ENCODE data around the gene PRIMPOL.

The PRIMPOL gene

GRCh38 chr4:184668096-184668495, 18.6 kb downstream of the PRIMPOL start:
- DNase-seq (ENCODE audit: low read depth), result no peak

DNA sequence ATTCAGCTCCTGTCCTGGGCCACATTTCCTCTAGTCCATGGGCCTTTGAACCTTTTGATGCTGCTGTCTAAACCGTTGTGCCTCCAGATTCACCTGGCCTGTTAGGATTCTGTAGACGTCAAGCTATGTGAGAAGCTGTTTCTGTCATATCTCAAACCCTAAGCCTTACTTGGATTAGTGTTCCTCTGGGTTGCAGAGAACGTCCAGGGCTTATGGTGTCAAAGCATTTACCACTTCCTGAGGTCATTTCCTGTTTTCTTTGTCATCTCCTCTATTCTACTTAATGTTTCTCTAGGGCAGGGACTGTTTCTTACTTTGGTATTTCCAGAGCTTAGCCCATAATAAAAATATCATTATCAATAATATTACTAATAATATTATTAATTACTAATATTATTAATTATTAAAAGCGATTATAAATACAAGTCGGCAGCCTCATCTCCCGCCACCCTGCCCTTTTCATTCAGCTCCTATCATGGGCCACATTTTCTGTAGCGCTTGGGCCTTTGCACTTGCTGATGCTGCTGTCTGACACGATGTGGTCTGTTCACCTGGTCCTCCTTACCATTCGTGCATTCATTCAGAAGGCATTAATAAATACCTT, 19.1 kb downstream of the PRIMPOL start:
- DNase-seq (ENCODE audit: low read depth), result peak; percentile 48

- no peak for DNase-seq (ENCODE audit: low read depth)
These were observed 19.7 kb downstream of the PRIMPOL start for GRCh38 chr4:184669251-184669650.

DNA sequence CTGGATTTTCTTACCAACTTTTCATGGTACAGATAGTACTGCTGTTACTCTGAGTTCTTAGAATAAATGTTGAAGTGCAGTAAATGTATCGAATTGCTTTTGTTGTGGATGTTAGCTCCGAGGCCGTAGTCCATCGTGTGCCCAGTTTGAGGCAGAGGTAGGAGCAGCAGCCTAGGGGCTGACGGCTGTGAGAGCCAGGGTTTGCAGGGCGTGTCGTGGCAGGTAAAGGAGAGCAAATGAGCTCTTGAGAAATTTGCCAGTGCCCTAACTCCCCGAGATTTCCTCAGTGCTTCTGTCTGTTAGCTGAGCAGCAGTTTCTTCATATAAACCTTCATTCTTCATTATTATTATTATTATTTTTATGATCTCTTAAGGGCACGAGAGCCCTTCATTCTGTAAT, 21.6 kb downstream of the PRIMPOL start:
- DNase-seq (ENCODE audit: low read depth), result no peak

DNA sequence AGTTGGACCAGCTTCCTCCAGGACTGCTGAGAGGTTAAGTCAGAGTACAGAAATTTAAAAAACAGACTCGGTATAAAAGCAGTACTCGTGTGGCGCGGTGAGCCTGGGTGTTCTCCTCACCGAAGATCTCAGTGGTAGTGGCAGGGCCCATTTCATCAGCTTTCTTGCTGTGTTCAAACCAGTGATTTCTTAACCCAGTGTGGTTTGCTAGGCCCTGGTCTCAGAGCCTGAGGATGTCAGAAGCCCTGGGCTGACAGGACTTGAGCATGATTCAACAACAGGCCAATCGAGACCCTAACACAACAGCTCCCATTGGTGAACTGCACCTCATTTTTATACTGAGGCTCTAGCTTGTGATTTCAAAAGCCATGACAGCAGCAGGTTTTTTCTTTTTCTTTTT, 23.2 kb downstream of the PRIMPOL start:
- no peak for DNase-seq (ENCODE audit: low read depth)

DNA sequence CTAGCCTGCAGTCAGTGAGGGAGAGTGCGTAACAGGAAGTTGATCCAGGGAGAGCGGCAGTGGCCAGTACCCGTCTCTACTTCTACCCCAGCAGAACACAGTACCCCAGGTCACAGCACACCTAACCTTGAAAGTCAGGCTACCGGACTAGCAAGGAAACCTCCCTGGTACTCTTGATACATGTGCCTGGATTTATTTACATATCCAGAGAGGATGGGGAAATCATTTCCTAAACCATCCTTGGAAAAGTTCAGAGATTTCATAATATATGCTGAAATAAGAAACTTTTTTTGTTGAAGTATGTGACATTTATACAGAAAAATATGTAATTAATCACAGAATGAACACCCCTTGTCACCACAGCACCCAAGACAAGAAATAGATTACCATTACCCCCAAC, 24.5 kb downstream of the PRIMPOL start:
- DNase-seq (ENCODE audit: low read depth), result no peak

DNA sequence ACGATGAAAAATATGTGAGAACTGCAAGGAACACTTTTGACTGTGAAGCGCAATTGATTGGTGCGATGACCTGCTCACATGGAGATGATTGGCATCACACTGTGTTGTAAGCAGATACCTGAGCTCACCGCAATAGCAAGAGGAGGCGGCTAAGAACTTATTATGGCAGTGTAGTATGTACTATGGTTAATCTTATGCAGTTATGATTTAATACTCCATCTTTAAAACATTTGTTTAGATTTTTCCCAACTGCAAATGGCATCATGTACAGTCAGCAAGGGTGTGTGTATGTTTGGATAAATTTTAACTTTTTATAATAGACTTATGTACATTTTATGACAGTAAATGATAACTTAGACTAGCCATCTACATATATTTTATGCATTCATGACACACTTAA, 25.5 kb downstream of the PRIMPOL start:
- no peak for DNase-seq (ENCODE audit: low read depth)

GRCh38 chr4:184675821-184676492, 26.4 kb downstream of the PRIMPOL start:
- DNase-seq (ENCODE audit: low read depth), result no peak

- no peak for DNase-seq (ENCODE audit: low read depth)
These were observed 31.2 kb downstream of the PRIMPOL start for GRCh38 chr4:184680698-184681097.

- no peak for DNase-seq (ENCODE audit: low read depth)
These were observed 32.4 kb downstream of the PRIMPOL start for GRCh38 chr4:184681916-184682315.

- DNase-seq (ENCODE audit: low read depth), result no peak
These were observed 35.1 kb downstream of the PRIMPOL start for GRCh38 chr4:184684491-184685189.

DNA sequence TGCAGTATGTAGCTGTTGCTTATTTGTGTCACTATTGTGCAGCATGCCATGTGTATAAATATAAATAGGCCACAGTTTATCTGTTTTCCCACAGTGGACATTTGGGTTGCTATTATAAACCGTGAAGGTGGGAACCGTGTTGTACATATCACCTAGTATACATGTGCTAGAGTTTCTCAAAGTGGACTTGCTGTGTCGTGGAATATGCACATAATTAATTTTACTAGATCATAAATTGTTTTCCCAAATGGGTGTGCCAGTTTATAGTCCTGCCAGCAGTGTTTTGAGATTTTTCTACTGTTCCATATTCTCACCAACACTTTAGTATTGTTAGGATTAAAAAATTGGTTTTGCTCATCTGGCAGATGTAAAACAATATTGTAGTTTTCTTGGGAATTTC, 38.5 kb downstream of the PRIMPOL start:
- DNase-seq (ENCODE audit: low read depth), result no peak

- peak; percentile 97 for DNase-seq (ENCODE audit: low read depth)
These were observed 38.9 kb downstream of the PRIMPOL start for GRCh38 chr4:184688447-184688846.

DNA sequence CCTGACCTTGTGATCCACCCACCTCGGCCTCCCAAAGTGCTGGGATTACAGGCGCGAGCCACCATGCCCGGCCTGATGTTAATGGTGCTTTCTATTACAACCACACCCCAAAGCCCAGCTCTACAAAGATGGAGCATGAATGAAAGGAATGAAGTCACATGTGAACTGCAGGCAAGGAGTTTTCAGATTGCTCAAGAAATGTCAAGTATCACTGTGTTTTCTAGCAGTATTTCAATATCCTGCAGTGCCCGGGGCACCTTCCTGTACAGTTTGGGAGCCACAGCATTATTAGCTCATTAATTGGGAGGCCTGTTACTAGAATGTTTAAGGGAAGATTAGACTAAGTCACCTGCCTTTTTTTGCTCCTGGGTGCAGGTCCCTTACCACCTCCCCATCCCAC, 40.1 kb downstream of the PRIMPOL start:
- no peak for DNase-seq (ENCODE audit: low read depth)

DNA sequence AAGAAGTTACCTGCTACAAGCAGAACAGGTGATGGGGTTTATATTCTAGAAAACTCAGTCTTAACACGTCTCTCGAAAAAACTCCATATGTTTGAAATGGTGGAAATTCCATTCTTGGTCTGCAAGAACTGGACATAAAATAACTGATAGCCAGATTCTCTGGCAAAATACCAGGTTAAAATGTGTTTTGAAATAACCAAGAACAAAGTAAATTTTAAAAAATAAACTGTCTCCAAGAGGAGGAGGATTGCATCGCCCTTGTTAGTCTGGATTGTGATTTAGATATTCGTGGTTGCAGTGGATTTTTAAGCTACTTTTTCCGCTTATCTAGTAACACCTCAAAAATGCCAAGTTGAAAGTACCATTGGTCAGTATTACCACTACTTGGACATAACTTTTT, 43.5 kb downstream of the PRIMPOL start:
- no peak for DNase-seq (ENCODE audit: low read depth)

GRCh38 chr4:184694412-184694956, 44.9 kb downstream of the PRIMPOL start:
- DNase-seq (ENCODE audit: low read depth), result no peak

- no peak for DNase-seq (ENCODE audit: low read depth)
These were observed 45.8 kb downstream of the PRIMPOL start for GRCh38 chr4:184695178-184695896.

DNA sequence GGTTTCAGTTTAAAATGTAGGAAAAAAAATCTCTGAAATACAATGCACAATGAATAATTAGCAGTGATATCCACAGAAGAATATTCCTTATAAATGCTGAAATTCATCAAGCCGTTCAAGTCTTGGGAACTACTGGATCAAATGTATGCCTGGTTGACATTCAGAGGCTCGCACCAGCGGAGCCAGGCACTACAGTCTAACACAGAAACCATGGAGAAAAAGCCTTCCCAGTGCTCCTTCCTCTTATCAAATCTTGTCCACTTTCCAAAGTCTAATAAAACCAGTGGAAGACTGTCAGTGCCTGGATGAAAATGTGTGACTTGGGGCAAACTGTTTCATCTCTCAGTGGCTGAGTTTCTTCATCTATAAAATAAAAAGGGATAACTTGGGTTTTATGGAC, 48.4 kb downstream of the PRIMPOL start:
- DNase-seq (ENCODE audit: low read depth), result no peak

- no peak for DNase-seq (ENCODE audit: low read depth)
These were observed 50.4 kb downstream of the PRIMPOL start for GRCh38 chr4:184699941-184700340.

GRCh38 chr4:184702114-184702513, 52.6 kb downstream of the PRIMPOL start:
- DNase-seq (ENCODE audit: low read depth), result no peak

- DNase-seq (ENCODE audit: low read depth), result no peak
These were observed 56.2 kb downstream of the PRIMPOL start for GRCh38 chr4:184705692-184706091.

- DNase-seq (ENCODE audit: low read depth), result no peak
These were observed 56.9 kb downstream of the PRIMPOL start for GRCh38 chr4:184706453-184706852.

- DNase-seq (ENCODE audit: low read depth), result no peak
These were observed 62.8 kb downstream of the PRIMPOL start for GRCh38 chr4:184712322-184712721.
